T-helper 1 cell (primary cell): ENCODE measurements around the gene CIC.

ENCODE experiments used
- DNase-seq, 5 donors: peaks; one replicate each; pipeline ENCODE4 v3.0.0-alpha.2; 2012 to 2020

CIC gene

DNA sequence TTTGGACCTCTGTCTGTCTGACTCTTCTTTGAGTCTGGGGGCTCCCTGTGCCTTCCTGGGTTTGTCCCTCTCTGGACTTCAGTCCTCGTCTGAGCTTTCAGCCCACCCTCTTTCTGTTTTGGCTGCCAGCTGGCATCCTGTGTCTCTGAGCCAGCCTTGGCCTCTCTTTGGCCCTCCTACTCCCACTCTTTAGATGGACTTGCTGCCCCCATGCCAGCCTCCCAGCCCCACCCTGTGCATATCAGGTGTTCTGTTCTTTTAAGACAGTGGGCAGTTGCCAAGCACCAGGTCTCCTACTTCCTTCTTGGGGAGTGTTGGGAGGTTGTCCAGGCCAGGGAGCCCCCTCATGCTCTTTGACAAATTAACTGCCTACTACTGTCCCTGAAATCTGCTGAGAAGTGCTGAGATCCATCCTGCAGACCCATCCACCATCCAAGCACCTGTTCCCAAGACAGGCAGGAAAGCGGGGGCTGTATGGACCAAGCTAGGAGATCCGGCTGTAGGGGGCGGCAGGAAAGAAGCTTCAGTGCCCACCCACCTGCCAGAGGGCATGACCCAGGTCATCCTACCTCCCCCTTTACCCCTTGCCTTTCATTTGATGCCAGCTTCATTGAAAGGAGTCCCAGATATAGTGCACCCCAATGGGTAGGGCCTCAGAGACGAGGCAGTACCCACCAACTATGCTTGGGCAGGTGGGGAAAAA lies 9.6 kb downstream of the CIC start:
- no peak for DNase-seq

DNA sequence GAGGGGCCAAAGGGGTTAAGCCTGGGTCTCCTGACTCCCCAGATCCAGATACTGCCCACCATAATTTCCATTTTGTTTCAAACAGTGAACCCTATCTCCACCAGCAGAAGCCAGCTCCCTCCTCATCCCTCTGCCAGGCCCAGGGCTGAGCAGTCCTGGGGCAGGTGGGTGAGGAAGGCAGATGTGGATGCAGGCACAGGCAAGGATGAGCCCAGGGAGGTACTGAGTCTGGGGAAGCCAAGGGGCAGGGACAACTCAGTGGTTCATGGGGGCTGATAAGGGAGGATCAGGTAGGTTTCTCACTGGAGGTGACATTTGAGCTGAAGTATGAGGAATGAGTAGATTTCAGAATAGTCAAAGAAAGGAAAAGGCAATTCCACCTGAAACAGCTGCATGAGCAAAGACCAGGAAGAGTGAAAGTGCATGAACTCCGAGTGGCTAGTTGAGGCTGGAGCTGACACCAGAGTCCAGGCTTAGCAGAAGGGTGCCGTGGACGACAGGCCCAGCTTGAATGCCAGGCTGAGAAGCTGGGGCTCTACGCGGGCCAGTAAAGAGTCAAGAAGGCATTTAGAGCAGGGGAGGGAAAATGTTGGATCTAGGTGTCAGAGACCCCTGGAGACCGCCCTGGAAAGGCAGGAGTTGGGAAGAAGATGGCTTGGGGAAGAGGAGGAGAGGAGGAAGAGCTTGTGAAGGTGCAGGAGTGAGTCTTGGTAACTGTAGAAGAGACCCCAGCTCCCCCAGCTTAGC lies 10.3 kb downstream of the CIC start:
- no peak for DNase-seq

DNA sequence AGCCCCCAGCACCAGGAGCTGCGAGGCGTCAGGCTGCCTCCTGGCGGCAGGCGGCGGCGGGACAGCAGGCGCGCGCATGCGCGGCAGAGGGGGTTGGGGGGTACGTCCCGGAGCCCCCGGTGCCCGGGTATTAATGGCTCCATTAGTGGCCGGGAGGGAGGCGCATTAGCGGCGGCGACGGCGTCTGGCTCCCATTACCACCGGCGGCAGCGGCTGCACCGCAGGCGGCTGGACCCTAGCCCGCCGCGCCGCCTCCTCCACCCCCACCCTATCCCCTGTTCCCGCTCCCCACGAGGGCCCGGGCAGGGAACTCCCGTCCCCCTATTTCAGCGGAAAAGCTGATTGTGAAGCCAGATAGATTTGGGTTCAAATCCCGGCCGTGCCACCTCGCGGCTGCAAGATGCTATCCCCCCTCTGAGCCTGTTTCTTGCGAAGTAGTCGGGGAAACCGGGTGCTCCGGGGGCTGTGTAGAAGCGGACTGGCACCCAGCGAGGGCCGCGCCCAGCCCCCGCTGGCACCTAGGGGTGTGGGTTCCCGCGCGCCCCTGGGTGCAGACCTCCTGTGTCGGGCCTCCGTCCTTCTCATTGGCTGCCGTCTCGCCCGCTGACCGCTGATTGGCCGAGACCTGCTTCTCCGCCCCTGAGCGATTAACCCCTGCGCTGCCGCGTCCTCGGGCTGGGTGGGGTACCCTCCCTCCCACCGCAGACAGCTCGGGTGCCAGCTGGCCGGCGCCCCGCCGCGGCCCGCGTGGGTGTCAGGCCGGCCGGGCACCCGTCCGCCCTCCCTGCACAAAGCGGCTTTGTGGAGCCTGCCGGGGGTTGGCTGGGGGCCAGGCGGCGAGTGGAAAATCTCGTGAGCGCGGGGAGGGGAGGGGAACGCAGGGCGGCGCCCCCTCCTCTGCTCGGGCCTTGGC lies 11.1 kb downstream of the CIC start:
- DNase-seq = peak; percentile 69 to 91 (median 81)

DNA sequence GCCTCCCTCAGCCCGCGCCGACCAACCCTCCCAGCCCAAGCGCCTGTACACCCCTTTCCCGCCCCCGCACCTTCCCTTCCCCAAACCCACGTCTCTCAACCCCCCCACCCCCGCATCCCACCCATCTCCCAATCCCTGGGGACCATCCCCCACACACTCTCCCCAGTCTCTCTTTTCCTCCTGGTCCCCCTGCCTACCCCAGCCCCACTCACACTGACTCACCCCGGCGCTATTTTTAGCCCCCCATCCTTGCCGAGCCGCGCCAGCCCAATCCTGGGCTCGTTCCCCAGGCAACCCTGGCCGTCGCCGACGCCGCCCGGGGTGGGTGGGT lies 11.7 kb downstream of the CIC start:
- DNase-seq = no peak

DNA sequence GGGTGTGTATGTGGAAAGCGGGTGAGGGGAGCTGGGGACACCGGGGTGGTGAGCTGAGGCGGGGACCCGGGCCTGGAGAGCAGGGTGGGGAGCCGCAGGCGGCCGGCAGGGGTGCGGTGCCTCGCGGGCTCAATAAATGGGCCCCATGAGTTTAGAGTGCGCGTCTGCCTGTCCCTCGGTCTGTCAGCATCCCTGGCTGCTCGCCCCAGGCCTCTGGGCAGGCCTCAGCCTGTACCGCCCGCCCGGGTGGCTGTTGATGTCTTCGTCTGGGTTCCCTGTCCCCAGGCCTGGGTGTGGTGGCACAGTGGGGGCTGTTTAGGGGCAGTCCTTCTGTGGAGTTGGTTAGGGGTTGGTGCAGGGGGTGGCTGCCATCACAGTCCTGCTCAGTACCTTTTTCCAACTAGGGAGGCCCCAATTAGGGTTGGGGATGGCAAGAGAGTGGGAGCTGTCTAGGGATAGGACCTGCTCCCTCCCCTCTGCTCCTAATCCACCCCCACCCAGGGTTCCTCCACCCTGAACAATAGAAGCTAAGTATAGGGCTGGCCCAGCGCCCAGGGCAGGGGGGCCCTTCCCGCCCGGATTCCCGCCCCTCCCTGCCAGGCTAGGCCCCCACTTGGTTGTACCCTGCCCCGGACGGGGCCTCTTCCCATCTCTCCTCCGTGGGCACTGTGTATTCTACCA lies 12.2 kb downstream of the CIC start:
- DNase-seq = peak in 1 of 5 donors; percentile 31

DNA sequence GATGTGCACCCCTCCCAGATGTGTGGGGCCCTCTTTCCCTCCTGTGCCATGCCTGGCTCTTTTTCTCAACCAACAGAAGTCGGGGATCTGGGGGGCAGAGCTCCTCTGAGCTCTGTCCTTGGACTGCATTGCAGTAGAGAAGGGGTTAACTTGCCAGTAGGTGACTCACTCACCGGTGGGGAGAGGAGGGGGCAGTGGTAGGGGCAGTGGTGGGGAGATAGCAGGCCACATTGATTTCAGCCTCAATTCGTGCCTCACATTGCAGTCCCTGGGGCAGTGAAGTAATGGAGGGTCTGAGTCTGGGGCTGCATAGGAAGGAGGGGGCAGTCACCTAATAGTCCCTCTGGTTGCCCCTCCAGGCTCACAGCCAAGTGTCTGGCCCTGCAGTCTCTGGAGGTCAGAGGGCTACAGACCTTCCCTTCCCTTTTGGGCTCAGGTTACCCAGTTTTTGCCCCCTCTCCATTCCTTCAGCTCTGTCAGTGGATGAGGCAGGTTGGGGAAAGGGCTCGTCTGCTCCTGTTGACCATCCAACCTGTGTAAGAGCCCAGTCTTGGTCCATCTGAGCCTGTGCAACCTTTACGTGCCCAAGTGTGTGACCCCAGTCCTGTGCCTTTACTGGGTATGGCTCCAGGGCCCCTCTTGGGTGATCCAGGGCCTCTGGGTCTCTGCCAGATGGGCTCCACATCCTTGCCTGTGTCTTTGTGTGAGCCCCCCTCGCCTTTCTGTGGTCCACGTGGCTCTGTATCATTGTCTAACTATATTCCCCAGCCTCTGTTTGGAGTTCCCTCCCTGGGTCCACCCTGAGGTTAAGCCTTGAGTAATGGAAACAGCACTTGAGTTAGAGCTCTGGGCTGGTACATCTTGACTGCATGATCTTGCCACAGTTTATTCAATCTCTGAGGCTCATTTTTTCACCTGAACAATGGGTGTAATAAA lies 13.0 kb downstream of the CIC start:
- no peak for DNase-seq

DNA sequence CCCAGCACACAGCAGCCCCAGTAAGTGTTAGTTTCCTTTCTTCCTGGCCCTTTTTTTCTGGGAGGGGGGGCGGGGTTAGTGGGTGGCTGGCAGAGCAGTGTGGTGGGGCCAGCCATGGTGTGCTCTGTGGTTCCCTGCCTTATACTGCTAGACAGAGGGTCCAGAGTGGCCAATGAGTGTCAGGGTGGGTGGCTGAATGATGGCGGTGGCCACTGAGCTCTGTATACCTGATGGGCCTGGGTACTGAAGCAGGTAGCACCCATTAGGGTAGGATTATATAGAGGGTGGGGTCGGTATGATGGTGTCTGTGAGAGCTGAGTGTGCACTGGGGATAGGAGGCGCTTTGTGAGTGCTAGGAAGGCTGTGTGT lies 13.8 kb downstream of the CIC start:
- DNase-seq = no peak

DNA sequence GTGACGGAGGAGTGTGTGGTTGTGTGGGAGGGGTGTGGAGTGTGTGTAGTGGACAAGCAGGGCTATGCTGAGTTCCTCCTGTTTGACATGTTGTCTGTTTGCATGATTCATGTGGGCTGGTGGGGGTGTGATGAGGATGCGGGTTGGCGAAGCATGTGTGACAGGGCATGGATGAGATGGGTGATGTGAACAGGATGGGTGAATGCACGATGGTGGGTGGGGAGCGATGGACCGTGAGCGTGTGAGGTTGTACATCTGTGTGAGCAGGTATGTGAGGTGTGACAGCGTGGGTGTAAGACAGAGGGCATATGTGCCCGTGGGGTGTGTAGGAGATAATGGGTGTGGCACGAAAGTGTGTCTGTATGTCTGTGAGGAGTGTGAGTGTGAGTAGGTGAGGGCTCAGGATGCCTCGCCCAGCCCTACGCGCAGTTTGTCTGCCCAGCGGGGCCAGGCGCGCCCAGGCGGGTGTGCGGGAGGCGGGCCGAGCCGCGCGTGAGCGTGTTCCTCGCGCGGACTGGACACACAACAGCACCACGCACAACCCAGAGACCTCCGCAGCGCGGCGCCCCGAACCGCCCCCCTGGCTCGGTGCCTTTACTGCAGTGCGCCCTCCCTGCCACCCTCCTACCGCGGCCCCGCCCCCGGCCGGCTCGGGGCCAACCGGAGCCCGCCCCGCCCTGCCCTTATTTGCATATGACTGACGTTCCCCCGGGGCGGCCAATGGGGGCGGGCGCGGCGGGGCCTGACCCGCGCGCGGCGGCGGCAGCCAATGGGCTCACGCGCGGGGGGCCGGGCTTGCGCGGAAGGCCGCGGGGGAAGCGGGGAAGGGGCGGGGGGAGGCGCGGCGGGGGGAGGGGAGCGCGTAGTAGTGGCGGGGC lies 14.4 kb downstream of the CIC start:
- DNase-seq = peak; percentile 94 to 98 (median 95)

DNA sequence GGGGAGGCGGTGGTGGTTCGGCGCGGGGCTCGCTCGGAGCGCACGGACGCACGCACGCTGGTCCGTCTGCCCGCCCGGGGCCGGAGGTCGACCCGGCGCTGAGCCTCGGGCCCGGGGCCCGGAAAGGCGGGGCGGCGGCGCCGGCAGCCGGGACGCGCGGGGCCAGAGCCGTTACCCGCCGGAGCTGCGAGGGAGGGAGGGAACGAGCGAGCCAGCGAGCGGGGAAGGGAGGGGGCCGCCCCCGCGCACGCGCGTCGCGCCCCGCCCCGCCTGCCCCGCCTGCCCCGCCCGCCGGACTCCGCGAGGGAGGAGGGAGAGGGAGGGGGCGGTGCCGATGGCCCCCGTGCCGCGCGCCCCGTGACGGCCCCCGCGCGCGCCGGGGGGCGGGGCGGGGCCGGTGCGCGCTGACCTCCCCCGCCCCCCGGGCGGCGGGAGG lies 15.0 kb downstream of the CIC start:
- peak; percentile 76 to 90 (median 83) for DNase-seq

DNA sequence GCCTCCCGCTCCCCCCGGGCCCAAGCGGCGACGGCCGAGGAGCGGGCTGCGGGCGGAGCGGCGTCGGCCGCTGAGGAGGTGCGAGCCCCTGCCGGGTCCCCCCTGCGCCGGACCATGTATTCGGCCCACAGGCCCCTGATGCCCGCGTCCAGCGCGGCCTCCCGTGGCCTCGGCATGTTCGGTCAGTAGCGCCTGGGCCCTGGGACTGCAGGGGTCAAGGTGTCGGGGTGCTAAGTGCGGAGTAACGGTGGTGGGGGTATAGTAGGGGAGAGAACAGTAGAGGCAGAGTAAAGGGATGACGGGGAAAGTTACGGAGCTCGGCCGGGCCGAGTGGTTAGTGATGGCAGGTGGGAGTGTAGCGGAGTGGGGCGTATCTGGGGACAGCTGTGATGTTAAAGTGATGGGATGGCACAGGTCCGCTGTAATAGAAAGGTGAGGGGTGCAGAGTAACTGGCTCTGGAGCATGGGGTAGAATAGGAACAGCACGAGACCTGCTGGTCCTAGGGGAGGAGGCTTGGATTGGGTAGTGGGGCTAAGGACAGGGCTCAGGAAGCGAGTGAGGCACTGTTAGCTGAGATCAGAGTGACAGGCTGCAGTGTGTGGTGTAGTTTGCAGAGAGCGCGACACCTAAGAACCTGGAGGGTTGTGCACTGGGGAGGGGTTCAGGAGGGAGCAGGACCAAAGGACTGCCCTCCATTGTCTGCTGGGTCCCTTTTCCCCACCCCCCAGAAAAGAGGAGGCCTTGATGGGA lies 15.7 kb downstream of the CIC start:
- peak in 1 of 5 donors; percentile 39 for DNase-seq

DNA sequence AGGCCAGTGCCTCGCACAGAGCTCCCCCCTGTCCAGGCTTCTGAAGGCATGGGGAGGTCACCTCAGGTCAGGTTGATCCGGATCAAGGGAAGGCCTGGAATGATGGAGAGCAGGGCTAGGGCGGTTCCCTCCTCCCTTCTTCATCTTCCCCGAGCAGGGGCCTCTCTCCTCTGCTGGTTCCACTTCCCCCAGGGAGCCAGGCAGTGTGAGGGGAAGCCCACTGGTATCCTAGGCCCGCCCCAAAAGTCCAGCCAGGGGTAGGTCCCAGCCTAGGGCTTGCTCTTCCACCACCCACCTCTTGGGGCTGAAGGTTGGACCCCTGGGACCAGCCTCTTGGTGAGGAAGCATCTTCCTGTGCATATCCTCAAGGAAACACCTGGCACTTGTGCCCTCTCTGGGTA lies 16.5 kb downstream of the CIC start:
- no peak for DNase-seq

DNA sequence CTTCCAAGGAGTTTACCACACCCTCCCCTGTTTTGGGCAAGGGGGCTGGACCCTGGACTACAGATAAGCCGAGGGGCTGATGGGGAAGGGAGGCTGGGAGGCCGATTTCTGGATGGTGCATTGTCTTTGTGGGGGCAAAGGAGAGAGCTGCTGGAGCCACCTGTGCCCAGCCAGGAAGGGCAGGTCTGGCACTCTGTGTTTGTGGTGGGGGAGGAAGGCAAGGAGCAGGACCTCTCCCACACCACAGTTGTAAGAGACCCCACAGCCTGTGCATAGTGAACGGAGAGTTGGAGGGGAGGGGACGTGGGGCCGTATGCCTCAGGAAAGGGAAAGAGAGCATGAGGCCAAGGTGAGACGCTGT lies 16.9 kb downstream of the CIC start:
- DNase-seq = no peak

DNA sequence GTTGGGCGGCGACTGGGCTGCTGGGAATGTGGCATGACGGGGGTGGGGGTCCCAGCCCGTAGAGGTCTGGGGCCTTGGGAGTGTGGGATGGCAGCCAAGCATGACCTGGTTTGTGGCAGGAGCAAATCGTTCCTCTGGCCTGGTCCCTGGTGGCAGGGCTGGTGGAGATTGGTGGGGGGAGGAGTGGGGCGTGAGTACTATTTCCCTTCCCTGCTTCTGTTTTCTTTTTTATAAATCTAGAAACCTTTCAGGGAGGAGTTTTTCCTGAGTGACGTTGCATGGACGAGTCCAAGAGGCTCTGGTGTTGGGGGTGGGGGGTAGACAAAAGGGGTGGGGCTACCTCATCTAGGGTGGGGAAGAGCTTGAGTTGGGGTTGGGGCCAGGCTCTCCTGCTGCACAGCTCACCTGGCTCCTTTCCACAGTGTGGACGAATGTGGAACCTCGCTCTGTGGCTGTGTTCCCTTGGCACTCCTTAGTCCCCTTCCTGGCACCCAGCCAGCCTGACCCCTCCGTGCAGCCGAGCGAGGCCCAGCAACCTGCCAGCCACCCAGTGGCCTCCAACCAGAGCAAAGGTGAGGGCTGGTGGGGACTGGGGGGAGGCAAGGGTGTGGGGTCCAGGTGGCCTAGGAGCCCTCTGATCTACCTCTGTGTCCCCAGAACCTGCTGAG lies 17.4 kb downstream of the CIC start:
- DNase-seq = no peak

DNA sequence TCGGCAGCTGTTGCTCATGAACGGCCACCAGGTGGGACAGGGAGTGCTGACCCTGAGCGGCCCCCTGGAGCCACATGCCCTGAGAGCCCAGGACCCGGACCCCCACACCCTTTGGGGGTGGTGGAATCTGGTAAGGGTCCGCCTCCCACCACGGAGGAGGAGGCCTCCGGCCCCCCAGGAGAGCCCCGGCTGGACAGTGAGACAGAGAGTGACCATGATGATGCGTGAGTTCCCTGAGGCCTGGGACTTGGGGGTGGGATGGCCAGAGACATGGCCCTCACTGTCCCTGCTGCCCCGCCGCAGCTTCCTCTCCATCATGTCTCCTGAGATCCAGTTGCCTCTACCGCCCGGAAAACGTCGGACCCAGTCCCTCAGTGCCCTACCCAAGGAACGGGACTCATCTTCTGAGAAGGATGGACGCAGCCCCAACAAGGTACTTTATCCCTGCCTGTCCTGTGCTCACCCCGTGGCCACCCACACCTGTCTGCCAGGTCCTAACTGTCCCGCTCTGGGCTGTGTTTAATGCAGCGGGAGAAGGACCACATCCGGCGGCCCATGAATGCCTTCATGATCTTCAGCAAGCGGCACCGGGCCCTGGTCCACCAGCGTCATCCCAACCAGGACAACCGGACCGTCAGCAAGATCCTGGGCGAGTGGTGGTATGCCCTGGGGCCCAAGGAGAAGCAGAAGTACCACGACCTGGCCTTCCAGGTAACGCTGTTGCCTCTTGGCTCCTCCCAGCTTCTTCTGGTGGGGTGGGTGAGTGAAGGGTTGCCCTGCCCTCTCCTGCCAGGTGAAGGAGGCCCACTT lies 18.2 kb downstream of the CIC start:
- DNase-seq = no peak

DNA sequence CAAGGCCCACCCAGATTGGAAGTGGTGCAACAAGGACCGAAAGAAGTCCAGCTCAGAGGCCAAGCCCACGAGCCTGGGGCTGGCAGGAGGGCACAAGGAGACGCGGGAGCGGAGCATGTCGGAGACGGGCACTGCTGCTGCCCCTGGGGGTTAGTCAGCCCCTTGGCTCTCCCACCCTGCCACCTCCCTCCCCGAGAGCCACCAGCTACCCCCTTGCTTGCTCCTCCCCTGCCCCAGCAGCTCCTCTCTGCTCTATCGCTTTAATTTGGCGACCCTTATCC lies 18.7 kb downstream of the CIC start:
- no peak for DNase-seq

DNA sequence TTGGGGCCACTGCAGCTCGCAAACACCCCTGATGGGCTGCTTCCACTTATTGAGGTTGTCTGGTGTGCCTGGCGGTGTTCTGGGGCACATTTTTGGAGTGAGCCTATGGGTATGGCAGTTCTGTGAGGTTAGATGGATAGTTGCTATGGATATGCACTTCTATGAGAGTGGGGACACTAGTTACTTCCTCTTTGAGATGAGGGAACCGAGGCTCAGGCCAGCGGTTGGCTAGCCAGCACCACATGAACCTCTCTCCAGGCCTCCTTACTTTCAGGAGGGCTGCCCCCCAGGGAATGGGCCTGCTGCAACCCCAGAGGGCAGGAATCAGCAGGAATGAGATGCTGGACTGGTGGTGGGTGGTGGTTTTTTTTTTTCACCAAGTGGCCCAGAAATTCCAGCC lies 19.3 kb downstream of the CIC start:
- DNase-seq = no peak

DNA sequence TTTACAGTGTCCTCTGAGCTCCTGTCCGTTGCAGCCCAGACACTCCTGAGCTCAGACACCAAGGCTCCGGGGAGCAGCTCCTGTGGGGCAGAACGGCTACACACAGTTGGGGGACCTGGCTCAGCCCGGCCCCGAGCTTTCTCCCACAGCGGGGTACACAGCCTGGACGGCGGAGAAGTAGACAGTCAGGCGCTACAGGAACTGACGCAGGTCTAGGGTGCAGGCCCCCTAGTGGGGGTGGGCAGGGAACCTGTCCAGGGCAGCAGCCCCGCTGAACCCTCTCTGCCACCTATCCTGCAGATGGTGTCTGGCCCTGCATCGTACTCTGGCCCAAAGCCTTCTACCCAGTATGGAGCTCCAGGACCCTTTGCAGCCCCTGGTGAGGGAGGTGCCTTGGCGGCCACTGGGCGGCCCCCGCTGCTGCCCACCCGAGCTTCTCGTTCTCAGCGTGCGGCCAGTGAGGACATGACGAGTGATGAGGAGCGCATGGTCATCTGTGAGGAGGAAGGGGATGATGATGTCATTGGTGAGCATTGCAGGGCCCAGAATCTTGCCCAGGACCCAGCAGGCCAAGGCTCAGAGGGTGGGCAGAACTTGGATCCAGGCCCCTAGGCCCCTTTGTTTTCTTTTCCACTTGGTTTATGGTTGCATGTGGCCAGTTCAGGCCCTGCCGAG lies 20.0 kb downstream of the CIC start:
- DNase-seq = no peak

DNA sequence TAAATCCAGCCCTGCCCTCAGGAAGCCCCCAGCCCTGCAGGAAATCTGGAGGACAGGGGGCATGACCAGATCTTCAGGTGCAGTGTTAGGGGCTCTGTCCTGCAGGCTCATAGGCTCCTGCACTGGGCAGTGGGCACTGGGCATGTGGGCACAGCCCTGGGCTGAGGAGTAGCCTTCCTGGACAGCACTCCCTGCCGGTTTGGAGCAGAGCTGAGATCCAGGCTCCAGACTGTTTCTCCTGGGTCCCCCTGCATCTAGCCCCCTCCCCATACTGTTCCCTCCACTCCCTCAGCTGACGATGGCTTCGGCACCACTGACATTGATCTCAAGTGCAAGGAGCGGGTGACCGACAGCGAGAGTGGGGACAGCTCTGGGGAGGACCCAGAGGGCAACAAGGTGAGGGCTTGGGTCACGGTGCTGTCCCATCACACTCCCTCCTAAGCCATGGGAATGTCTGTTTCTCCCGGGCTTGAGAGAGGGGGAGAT lies 20.5 kb downstream of the CIC start:
- DNase-seq = no peak
